GM12891 (cell line): ENCODE measurements around the gene NIP7.

Source experiments
- POLR2A ChIP-seq: IDR thresholded peaks from 2 replicates; pipeline ENCODE4 v1.6.1; 2011; ENCODE audit warnings: low read depth, low read length, control low read depth
- POLR2AphosphoS5 ChIP-seq: IDR thresholded peaks from 2 replicates; pipeline ENCODE4 v1.6.1; 2011; ENCODE audit warnings: low read depth, low read length, control low read depth
- POU2F2 ChIP-seq: IDR thresholded peaks from 2 replicates; pipeline ENCODE4 v1.6.1; 2011; ENCODE audit warnings: low read depth, mild to moderate bottlenecking, control low read depth, low read length, moderate library complexity
- TAF1 ChIP-seq: IDR thresholded peaks from 2 replicates; pipeline ENCODE4 v1.6.1; 2011; ENCODE audit warnings: low read depth, low read length, control low read depth

GRCh38 chr16:69373019-69373418 lies 33.4 kb downstream of the NIP7 start:
- no peak for TF ChIP-seq POLR2A
- no peak for TF ChIP-seq POLR2AphosphoS5
- no peak for TF ChIP-seq POU2F2
- no peak for TF ChIP-seq TAF1
